ENCODE measurements around the gene TMEM98.
"Not testable (repeated sequence)": the region's sequence is repeated elsewhere in the genome, so short reads cannot be mapped to it uniquely, and the experiment has no call there.

The TMEM98 gene

GRCh38 chr17:32943647-32944191 is 15.8 kb downstream of the TMEM98 start:
- no peak for DNase-seq

- DNase-seq, result peak; percentile 37
Observed at GRCh38 chr17:32944248-32945020, 16.5 kb downstream of the TMEM98 start.

GRCh38 chr17:32946375-32947135 is 18.6 kb downstream of the TMEM98 start:
- no peak for DNase-seq

GRCh38 chr17:32947736-32948135 is 19.8 kb downstream of the TMEM98 start:
- DNase-seq, result no peak

- no peak for DNase-seq
Observed at GRCh38 chr17:32949181-32949580, 21.2 kb downstream of the TMEM98 start.

- DNase-seq, result not testable (repeated sequence)
Observed at GRCh38 chr17:32952491-32952890, 24.5 kb downstream of the TMEM98 start.

- no peak for DNase-seq
Observed at GRCh38 chr17:32953045-32953444, 25.1 kb downstream of the TMEM98 start.

- no peak for DNase-seq
Observed at GRCh38 chr17:32953857-32954256, 25.9 kb downstream of the TMEM98 start.

- DNase-seq, result no peak
Observed at GRCh38 chr17:32954477-32954876, 26.5 kb downstream of the TMEM98 start.

- DNase-seq, result no peak
Observed at GRCh38 chr17:32955155-32955554, 27.2 kb downstream of the TMEM98 start.

GRCh38 chr17:32956240-32956970 is 28.5 kb downstream of the TMEM98 start:
- peak; percentile 23 for DNase-seq

- DNase-seq, result no peak
Observed at GRCh38 chr17:32958418-32958817, 30.5 kb downstream of the TMEM98 start.

GRCh38 chr17:32960815-32961214 is 32.9 kb downstream of the TMEM98 start:
- peak; percentile 18 for DNase-seq

GRCh38 chr17:32962320-32962711 is 34.4 kb downstream of the TMEM98 start:
- peak; percentile 87 for DNase-seq

GRCh38 chr17:32964541-32964940 is 36.6 kb downstream of the TMEM98 start:
- no peak for DNase-seq

GRCh38 chr17:32969231-32969630 is 41.3 kb downstream of the TMEM98 start:
- DNase-seq, result not testable (repeated sequence)

GRCh38 chr17:32970281-32970680 is 42.3 kb downstream of the TMEM98 start:
- no peak for DNase-seq

GRCh38 chr17:32971171-32971570 is 43.2 kb downstream of the TMEM98 start:
- DNase-seq, result peak; percentile 97

- no peak for DNase-seq
Observed at GRCh38 chr17:32976131-32976530, 48.2 kb downstream of the TMEM98 start.

GRCh38 chr17:32976605-32977004 is 48.7 kb downstream of the TMEM98 start:
- DNase-seq, result no peak

GRCh38 chr17:32980230-32980629 is 52.3 kb downstream of the TMEM98 start:
- no peak for DNase-seq

GRCh38 chr17:32981611-32982010 is 53.7 kb downstream of the TMEM98 start:
- not testable (repeated sequence) for DNase-seq

- no peak for DNase-seq
Observed at GRCh38 chr17:32985050-32985756, 57.2 kb downstream of the TMEM98 start.

All from hematopoietic multipotent progenitor cell treated with erythropoietin and hydrocortisone succinate and interleukin-3 and kit ligand, for 6 days (in vitro differentiated cells).